H1 (cell line): ENCODE measurements around the gene DUSP2. TPM values are rescaled to one million over a fixed set of nuclear protein-coding genes. Genes with fewer than 3 reads are reported as not detected.

Experiments used
- CTCF ChIA-PET: fragments of 300-600 bp; sonication (Branson Sonifier 250); formaldehyde crosslinking; loops from one replicate; lab custom pipeline; 2021; ENCODE audit not compliant: partially characterized antibody; lab: Charles Lee
- POLR2A ChIA-PET: fragments of 300-600 bp; sonication (Branson Sonifier 250); formaldehyde crosslinking; loops from one replicate; lab custom pipeline; 2021; ENCODE audit warnings: inconsistent platforms; ENCODE audit not compliant: partially characterized antibody; lab: Charles Lee
- DNase-seq, 2 experiments: peaks; one replicate each; pipeline versions ENCODE4 v3.0.0 to v3.0.0-alpha.2; 2010 to 2022; ENCODE audit warnings: low spot score in 2 of 2, low read depth in 1 of 2, mixed read lengths in 1 of 2
- FAIRE-seq: peaks from 2 replicates; lab custom pipeline; 2011; peaks lifted over from hg19 to GRCh38; lab: Jason Lieb, UNC
- H2AFZ ChIP-seq: 2 replicates; pipeline ENCODE4 v1.8.1; 2012; ENCODE audit warnings: low read length, inconsistent platforms
- H2AK5ac ChIP-seq: 2 replicates; pipeline ENCODE4 v1.6.1; 2013; ENCODE audit warnings: low read depth, low read length
- H2BK120ac ChIP-seq: replicated peaks from 2 replicates; pipeline ENCODE3; 2013; ENCODE audit warnings: low read depth, low read length, inconsistent platforms
- H2BK12ac ChIP-seq: 2 replicates; pipeline ENCODE4 v1.6.1; 2013; ENCODE audit warnings: low read depth, low read length
- H2BK15ac ChIP-seq: 2 replicates; pipeline ENCODE4 v1.6.1; 2013; ENCODE audit warnings: low read length
- H2BK20ac ChIP-seq: 2 replicates; pipeline ENCODE4 v1.6.1; 2013; ENCODE audit warnings: low read length
- H2BK5ac ChIP-seq: 2 replicates; pipeline ENCODE4 v1.6.1; 2013; ENCODE audit warnings: low read depth, low read length
- H3K14ac ChIP-seq: 2 replicates; pipeline ENCODE4 v1.6.1; 2013; ENCODE audit warnings: inconsistent platforms; ENCODE audit not compliant: insufficient read length
- H3K18ac ChIP-seq: 2 replicates; pipeline ENCODE4 v1.6.1; 2013; ENCODE audit warnings: low read length; ENCODE audit errors: extremely low read depth
- H3K23ac ChIP-seq: 2 replicates; pipeline ENCODE4 v1.6.1; 2013; ENCODE audit warnings: inconsistent platforms; ENCODE audit not compliant: insufficient read length
- H3K23me2 ChIP-seq: 2 replicates; pipeline ENCODE4 v1.6.1; 2013; ENCODE audit warnings: low read depth, low read length
- H3K27ac ChIP-seq: 2 replicates; pipeline ENCODE4 v1.6.1; 2011; ENCODE audit warnings: low read depth, low read length, inconsistent platforms
- H3K27me3 ChIP-seq, 4 experiments: replicated peaks in 1 of 4; 1 replicate in 1 of 4; 2 replicates in 3 of 4; pipeline versions ENCODE4 v1.6.1 to v1.8.1; 2011 to 2013; ENCODE audit warnings: low read length in 3 of 4, mild to moderate bottlenecking in 3 of 4, inconsistent platforms in 2 of 4, mixed read lengths in 2 of 4, moderate library complexity in 1 of 4; ENCODE audit not compliant: control insufficient read depth in 3 of 4, insufficient read depth in 3 of 4; ENCODE audit errors: extremely low read depth in 1 of 4
- H3K36me3 ChIP-seq, 4 experiments: 2 replicates each; pipeline versions ENCODE4 v1.6.1 to v1.8.1; 2011 to 2013; ENCODE audit warnings: mild to moderate bottlenecking in 4 of 4, low read length in 3 of 4, moderate library complexity in 2 of 4, control low read depth in 1 of 4, inconsistent platforms in 1 of 4; ENCODE audit not compliant: insufficient read depth in 4 of 4, control insufficient read depth in 2 of 4
- H3K4ac ChIP-seq: replicated peaks from 2 replicates; pipeline ENCODE3; 2013; ENCODE audit warnings: low read length, low read depth, mixed read lengths, inconsistent platforms; ENCODE audit not compliant: insufficient read length
- H3K4me1 ChIP-seq, 4 experiments: replicated peaks in 1 of 4; 1 replicate in 1 of 4; 2 replicates in 3 of 4; pipeline versions ENCODE4 v1.6.1 to v1.8.1; 2011 to 2013; ENCODE audit warnings: low read length in 3 of 4, inconsistent platforms in 2 of 4, mixed read lengths in 1 of 4; ENCODE audit not compliant: insufficient read depth in 4 of 4, control insufficient read depth in 3 of 4
- H3K4me2 ChIP-seq, 2 experiments: 2 replicates each; pipeline versions ENCODE4 v1.6.1 to v1.8.1; 2011 to 2013; ENCODE audit warnings: low read depth in 2 of 2, low read length in 2 of 2, control low read depth in 1 of 2, inconsistent platforms in 1 of 2, mild to moderate bottlenecking in 1 of 2; ENCODE audit not compliant: insufficient read depth in 1 of 2
- H3K4me3 ChIP-seq, 4 experiments: fragments of 200-600, 300-600 bp in 1 of 4; sonication (generic), shearing (Covaris generic), sonication (Bioruptor Twin) in 1 of 4; 2 replicates each; pipeline versions ENCODE4 v1.5.1 to v1.8.1; 2011 to 2016; ENCODE audit warnings: low read length in 4 of 4, low read depth in 3 of 4, control low read depth in 2 of 4, inconsistent platforms in 2 of 4, mild to moderate bottlenecking in 2 of 4, mixed read lengths in 1 of 4, moderate library complexity in 1 of 4; ENCODE audit not compliant: insufficient read depth in 2 of 4; ENCODE audit errors: extremely low read depth in 1 of 4
- H3K56ac ChIP-seq: replicated peaks from 2 replicates; pipeline ENCODE3; 2013; ENCODE audit warnings: low read depth, mild to moderate bottlenecking, mixed read lengths, low read length, inconsistent platforms; ENCODE audit not compliant: insufficient read length
- H3K79me1 ChIP-seq: 2 replicates; pipeline ENCODE4 v1.6.1; 2013; ENCODE audit warnings: low read depth, low read length, control low read depth
- H3K79me2 ChIP-seq, 2 experiments: 2 replicates each; pipeline versions ENCODE4 v1.6.1 to v1.8.1; 2012 to 2013; ENCODE audit warnings: low read length in 2 of 2, mild to moderate bottlenecking in 2 of 2, inconsistent platforms in 1 of 2; ENCODE audit not compliant: insufficient read depth in 2 of 2, control insufficient read depth in 1 of 2
- H3K9ac ChIP-seq, 4 experiments: replicated peaks in 1 of 4; 1 replicate in 1 of 4; 2 replicates in 3 of 4; pipeline versions ENCODE4 v1.6.1 to v1.8.1; 2011 to 2013; ENCODE audit warnings: low read depth in 3 of 4, low read length in 3 of 4, control low read depth in 2 of 4, mild to moderate bottlenecking in 2 of 4, moderate library complexity in 2 of 4, inconsistent platforms in 1 of 4; ENCODE audit errors: extremely low read depth in 1 of 4
- H3K9me3 ChIP-seq, 2 experiments: 2 replicates each; pipeline versions ENCODE4 v1.6.1 to v1.8.1; 2012 to 2013; ENCODE audit warnings: mild to moderate bottlenecking in 2 of 2, moderate library complexity in 2 of 2, control low read depth in 1 of 2, inconsistent platforms in 1 of 2, low read depth in 1 of 2, low read length in 1 of 2, mixed read lengths in 1 of 2; ENCODE audit not compliant: insufficient read depth in 2 of 2
- H4K20me1 ChIP-seq, 2 experiments: replicated peaks in 1 of 2; 2 replicates each; pipeline versions ENCODE3 to v1.8.1; 2011 to 2013; ENCODE audit warnings: inconsistent platforms in 2 of 2, low read length in 2 of 2, mild to moderate bottlenecking in 1 of 2; ENCODE audit not compliant: insufficient read depth in 2 of 2, control insufficient read depth in 1 of 2
- H4K5ac ChIP-seq: 2 replicates; pipeline ENCODE4 v1.6.1; 2013; ENCODE audit warnings: low read length, low read depth, mixed read lengths, inconsistent platforms; ENCODE audit not compliant: insufficient read length
- H4K8ac ChIP-seq: 2 replicates; pipeline ENCODE4 v1.8.0; 2013; ENCODE audit warnings: mild to moderate bottlenecking, moderate library complexity, low read length, inconsistent platforms; ENCODE audit not compliant: insufficient read depth; ENCODE audit errors: extremely low read depth
- H4K91ac ChIP-seq: replicated peaks from 2 replicates; pipeline ENCODE3; 2013; ENCODE audit warnings: low read length, mixed read lengths, inconsistent platforms; ENCODE audit not compliant: insufficient read length
- CHD2 ChIP-seq: IDR thresholded peaks from 2 replicates; pipeline ENCODE4 v1.6.1; 2012; ENCODE audit warnings: low read length, improper control_type of control experiment
- EP300 ChIP-seq, 2 experiments: IDR thresholded peaks; 1 replicate in 1 of 2; 2 replicates in 1 of 2; pipeline ENCODE4 v1.6.1; 2011 to 2012; ENCODE audit warnings: low read depth in 2 of 2, low read length in 2 of 2, mild to moderate bottlenecking in 2 of 2, borderline replicate concordance in 1 of 2, inconsistent platforms in 1 of 2, moderate library complexity in 1 of 2
- JUN ChIP-seq: IDR thresholded peaks from 2 replicates; pipeline ENCODE4 v1.6.1; 2011; ENCODE audit warnings: low read depth, mild to moderate bottlenecking, improper control_type of control experiment, low read length
- KDM4A ChIP-seq: IDR thresholded peaks from one replicate; pipeline ENCODE4 v1.7.1; 2012; ENCODE audit warnings: low read depth, mild to moderate bottlenecking, moderate library complexity, low read length, inconsistent platforms; ENCODE audit not compliant: severe bottlenecking
- POLR2A ChIP-seq, 2 experiments: IDR thresholded peaks; 1 replicate in 1 of 2; 2 replicates in 1 of 2; pipeline ENCODE4 v1.6.1; 2011; ENCODE audit warnings: low read depth in 2 of 2, low read length in 2 of 2, mild to moderate bottlenecking in 2 of 2; ENCODE audit errors: control extremely low read depth in 1 of 2
- RNF2 ChIP-seq: fragments of 200-900, 300-1000 bp; sonication (generic); IDR thresholded peaks from 2 replicates; pipeline ENCODE4 v1.7.1; 2016; ENCODE audit warnings: borderline replicate concordance, low read depth, mild to moderate bottlenecking, antibody characterized with exemption, low read length; ENCODE audit not compliant: poor library complexity, severe bottlenecking; ENCODE audit errors: missing control alignments
- RXRA ChIP-seq: IDR thresholded peaks from 2 replicates; pipeline ENCODE4 v1.6.1; 2011; ENCODE audit warnings: low read depth, mild to moderate bottlenecking, low read length, moderate library complexity; ENCODE audit not compliant: insufficient read depth
- polyA plus RNA-seq, 7 experiments: library from polyadenylated mRNA; depleted of rRNA in 3 of 7; stranded (reverse) in 5 of 7; unstranded in 2 of 7; fragments of >200 nt in 5 of 7; fragments of 200-250 nt in 2 of 7; gene quantifications; 1 replicate in 5 of 7; 2 replicates in 1 of 7; 4 replicates in 1 of 7; pipeline versions ENCODE4 v1.2.1 to v1.2.3, GENCODE V29; 2011 to 2013; ENCODE audit warnings: missing spikeins in 2 of 7, mixed read lengths in 2 of 7
- total RNA-seq: library from RNA; stranded (reverse); fragmentation: NEBNext Ultra II Directional; extraction: Animal tissue kit (Norgen Biotek cat#: 25700); gene quantifications from 2 replicates; pipeline ENCODE4 v1.2.1, GENCODE V29; 2021
- TF ChIP-seq, protein P1 (sequence below): IDR thresholded peaks from 2 replicates; pipeline ENCODE4 v1.6.1; 2012; ENCODE audit warnings: low read length, inconsistent platforms

DUSP2 gene
- total and polyA plus RNA-seq, 2 of the 8 experiments (the other 6 are each of a cell fraction or from before 2014, with no cell fraction given), result 10.1 to 10.4 TPM

DNA sequence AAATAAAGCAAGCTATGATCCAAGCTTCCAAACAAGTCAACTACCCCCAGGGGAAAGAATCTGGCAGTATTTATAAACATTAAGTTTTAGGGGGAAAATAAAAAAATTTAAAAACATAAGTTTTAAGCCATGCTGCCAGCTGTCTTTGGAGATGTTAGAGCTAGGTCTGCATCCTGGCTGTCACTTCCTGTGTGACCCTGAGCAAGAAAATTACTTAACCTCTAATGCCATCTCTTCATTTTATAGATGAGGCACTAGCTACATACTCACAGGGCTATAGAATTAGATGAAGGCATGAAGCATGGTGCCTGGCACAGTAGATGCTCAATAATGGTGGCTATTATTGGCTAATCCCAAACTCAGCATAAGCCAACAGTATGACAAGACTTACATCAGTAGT lies 35.3 kb upstream of the DUSP2 start:
- no peak overlapping the region for H3K27ac ChIP-seq
- H3K79me2 ChIP-seq, result no peaks in the 10 kb centered on the region
- H2BK12ac ChIP-seq, result no peak overlapping the region
- DNase-seq (no peak), FAIRE-seq (no peak)
- no peak overlapping the region for H4K8ac ChIP-seq
- no peaks in the 10 kb centered on the region for H3K27me3 ChIP-seq
- no peak overlapping the region for H2BK15ac ChIP-seq
- H2BK120ac ChIP-seq, result no peak overlapping the region
- peaks cover 3 to 16% (median 10%) of the 10 kb centered on the region in 4 experiments; a peak in 5 of 8 replicates for H3K36me3 ChIP-seq
- H3K23ac ChIP-seq, result no peak overlapping the region
- no peaks in the 10 kb centered on the region for H3K23me2 ChIP-seq
- H3K9me3 ChIP-seq, result no peaks in the 10 kb centered on the region
- H3K18ac ChIP-seq, result no peak overlapping the region
- H2AFZ ChIP-seq, result no peak overlapping the region
- H2AK5ac ChIP-seq, result no peak overlapping the region
- H4K91ac ChIP-seq, result no peak overlapping the region
- H4K20me1 ChIP-seq, result peaks cover 0 to 7% of the 10 kb centered on the region in 2 experiments
- H3K4ac ChIP-seq, result no peak overlapping the region
- no peak overlapping the region for H2BK20ac ChIP-seq
- no peak overlapping the region for H3K9ac ChIP-seq
- TF ChIP-seq KDM4A (no peak), POLR2A (IDR thresholded peaks at IDR 0.05; ENCODE audit: control extremely low read depth in 1 of 2, low read depth in 2 of 2, low read length in 2 of 2) (no peak), JUN (no peak), RXRA (no peak), RNF2 (no peak), EP300 (IDR thresholded peaks at IDR 0.05; ENCODE audit: borderline replicate concordance in 1 of 2, low read depth in 2 of 2, low read length in 2 of 2) (no peak), CHD2 (no peak)
- TF ChIP-seq, protein P1, sequence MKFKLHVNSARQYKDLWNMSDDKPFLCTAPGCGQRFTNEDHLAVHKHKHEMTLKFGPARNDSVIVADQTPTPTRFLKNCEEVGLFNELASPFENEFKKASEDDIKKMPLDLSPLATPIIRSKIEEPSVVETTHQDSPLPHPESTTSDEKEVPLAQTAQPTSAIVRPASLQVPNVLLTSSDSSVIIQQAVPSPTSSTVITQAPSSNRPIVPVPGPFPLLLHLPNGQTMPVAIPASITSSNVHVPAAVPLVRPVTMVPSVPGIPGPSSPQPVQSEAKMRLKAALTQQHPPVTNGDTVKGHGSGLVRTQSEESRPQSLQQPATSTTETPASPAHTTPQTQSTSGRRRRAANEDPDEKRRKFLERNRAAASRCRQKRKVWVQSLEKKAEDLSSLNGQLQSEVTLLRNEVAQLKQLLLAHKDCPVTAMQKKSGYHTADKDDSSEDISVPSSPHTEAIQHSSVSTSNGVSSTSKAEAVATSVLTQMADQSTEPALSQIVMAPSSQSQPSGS, result no peak
- no peak overlapping the region for H3K14ac ChIP-seq
- H4K5ac ChIP-seq, result no peak overlapping the region
- no peak overlapping the region for H2BK5ac ChIP-seq
- no peaks in the 10 kb centered on the region for H3K79me1 ChIP-seq
- CTCF ChIA-PET, result interaction anchor here (0.8 to 2.8 kb wide), 7 partner anchors 21 to 188 kb away, joined by 3 to 12 read pairs (median 3); partner anchors contain the start of gene ASTL
- H3K56ac ChIP-seq, result no peak overlapping the region
- POLR2A ChIA-PET, result interaction anchor here (1.2 kb wide), 1 partner anchor 30 kb away, joined by 4 read pairs; no protein-coding TSS in a partner anchor
- no peak overlapping the region for H3K4me3 ChIP-seq
- no peaks in the 10 kb centered on the region for H3K4me1 ChIP-seq
- no peak overlapping the region for H3K4me2 ChIP-seq
